GM18517 (cell line): ENCODE results near the gene AKT1.
A peak's percentile ranks its signal among the peaks of the same experiment; 100 is the strongest.

Source experiments
- ATAC-seq: cut with Tn5 transposase; IDR thresholded peaks from one replicate; pipeline ENCODE4 v1.9.1; 2021; ENCODE audit warnings: mild to moderate bottlenecking, moderate library complexity; ENCODE audit not compliant: unreplicated experiment

The AKT1 gene

GRCh38 chr14:104725772-104726548 lies 69.6 kb downstream of the AKT1 start:
- ATAC-seq = no peak

- no peak for ATAC-seq
Observed at GRCh38 chr14:104724981-104725771, 70.4 kb downstream of the AKT1 start.

- peak; percentile 23 for ATAC-seq
Observed at GRCh38 chr14:104724407-104724980, 71.1 kb downstream of the AKT1 start.

GRCh38 chr14:104723651-104724406 lies 71.7 kb downstream of the AKT1 start, which contains the start of gene ADSS1:
TSS of gene ADSS1 (plus strand) at chr14:104724229. CDS start at chr14:104724271, 42 bp downstream.
- peak; percentile 59 for ATAC-seq

- no peak for ATAC-seq
Observed at GRCh38 chr14:104722938-104723650, 72.5 kb downstream of the AKT1 start.

- ATAC-seq = no peak
Observed at GRCh38 chr14:104721505-104722431, 73.8 kb downstream of the AKT1 start.
